Astrocyte (in vitro differentiated cells and primary cell): Measurements from ENCODE around the gene TEKT2. TPM values are rescaled to one million over a fixed set of nuclear protein-coding genes. Genes with fewer than 3 reads are reported as not detected.

ENCODE experiments used
- DNase-seq: peaks from one replicate; pipeline ENCODE4 v3.0.0-alpha.2; 2010; ENCODE audit warnings: low read depth
- FAIRE-seq: peaks from 2 replicates; lab custom pipeline; 2011; peaks lifted over from hg19 to GRCh38; lab: Jason Lieb, UNC
- H2AFZ ChIP-seq: 2 replicates; pipeline ENCODE4 v1.6.0; 2012; ENCODE audit warnings: low read depth, low read length, inconsistent platforms
- H3K27ac ChIP-seq: 2 replicates; pipeline ENCODE4 v1.5.1; 2011; ENCODE audit warnings: low read depth, low read length, inconsistent platforms
- H3K27me3 ChIP-seq: 2 replicates; pipeline ENCODE4 v1.6.0; 2011; ENCODE audit warnings: low read length, inconsistent platforms; ENCODE audit not compliant: insufficient read depth
- H3K36me3 ChIP-seq: 2 replicates; pipeline ENCODE4 v1.5.1; 2011; ENCODE audit warnings: low read length, inconsistent platforms; ENCODE audit not compliant: insufficient read depth
- H3K4me1 ChIP-seq: 2 replicates; pipeline ENCODE4 v1.5.1; 2011; ENCODE audit warnings: low read length, inconsistent platforms; ENCODE audit not compliant: insufficient read depth
- H3K4me2 ChIP-seq: 2 replicates; pipeline ENCODE4 v1.6.0; 2012; ENCODE audit warnings: low read length, inconsistent platforms
- H3K4me3 ChIP-seq: 2 replicates; pipeline ENCODE4 v1.5.1; 2011; ENCODE audit warnings: low read depth, mild to moderate bottlenecking, low read length, inconsistent platforms; ENCODE audit not compliant: insufficient read depth
- H3K79me2 ChIP-seq: 2 replicates; pipeline ENCODE4 v1.6.0; 2012; ENCODE audit warnings: mild to moderate bottlenecking, low read length, inconsistent platforms; ENCODE audit not compliant: insufficient read depth
- H3K9ac ChIP-seq: 2 replicates; pipeline ENCODE4 v1.6.0; 2012; ENCODE audit warnings: mild to moderate bottlenecking, low read length, inconsistent platforms
- H3K9me3 ChIP-seq: 2 replicates; pipeline ENCODE4 v1.5.1; 2012; ENCODE audit warnings: low read depth, mild to moderate bottlenecking, low read length, inconsistent platforms; ENCODE audit not compliant: insufficient read depth
- H4K20me1 ChIP-seq: 2 replicates; pipeline ENCODE4 v1.6.0; 2012; ENCODE audit warnings: low read length, inconsistent platforms; ENCODE audit not compliant: insufficient read depth
- H3K27ac Mint-ChIP-seq: one replicate; pipeline ENCODE4 v1.8.0; 2021; ENCODE audit warnings: mild to moderate bottlenecking, mixed read lengths; ENCODE audit not compliant: unreplicated experiment
- H3K27me3 Mint-ChIP-seq: one replicate; pipeline ENCODE4 v1.8.0; 2021; ENCODE audit warnings: low read depth, mixed read lengths; ENCODE audit not compliant: unreplicated experiment
- H3K36me3 Mint-ChIP-seq: one replicate; pipeline ENCODE4 v1.8.0; 2021; ENCODE audit warnings: low read depth, mixed read lengths; ENCODE audit not compliant: unreplicated experiment
- H3K4me1 Mint-ChIP-seq: one replicate; pipeline ENCODE4 v1.8.0; 2021; ENCODE audit warnings: low read depth, mixed read lengths; ENCODE audit not compliant: unreplicated experiment
- H3K4me3 Mint-ChIP-seq: one replicate; pipeline ENCODE4 v1.8.0; 2021; ENCODE audit warnings: mild to moderate bottlenecking, moderate library complexity, mixed read lengths; ENCODE audit not compliant: unreplicated experiment
- H3K9me3 Mint-ChIP-seq: one replicate; pipeline ENCODE4 v1.8.0; 2021; ENCODE audit warnings: mild to moderate bottlenecking, mixed read lengths; ENCODE audit not compliant: unreplicated experiment
- EZH2 ChIP-seq: IDR thresholded peaks from 2 replicates; pipeline ENCODE4 v1.6.1; 2012; ENCODE audit warnings: mild to moderate bottlenecking, low read length, inconsistent platforms; ENCODE audit not compliant: insufficient read depth
- total RNA-seq: library from RNA; stranded (reverse); gene quantifications from 2 replicates; pipeline ENCODE4 v1.2.1, GENCODE V29; 2021
- TF ChIP-seq, protein P1 (sequence below): IDR thresholded peaks from 2 replicates; pipeline ENCODE4 v1.5.1; 2011; ENCODE audit warnings: low read depth, mild to moderate bottlenecking, inconsistent platforms, low read length, moderate library complexity; ENCODE audit not compliant: insufficient read depth

Gene TEKT2
- total RNA-seq, 1 donor from 2014 or later, result 0.39 TPM

GRCh38 chr1:36100376-36100775 is 16.5 kb downstream of the TEKT2 start:
- FAIRE-seq, result no peak
- no peak for DNase-seq
- no peak overlapping the region for H3K27ac ChIP-seq
- no peak overlapping the region for H3K4me3 ChIP-seq
- H3K9me3 ChIP-seq, result no peaks in the 10 kb centered on the region
- H3K36me3 ChIP-seq, result peaks cover 3% of the 10 kb centered on the region
- no peaks in the 10 kb centered on the region for H3K79me2 ChIP-seq
- H3K27me3 Mint-ChIP-seq, result no peaks in the 10 kb centered on the region
- no peaks in the 10 kb centered on the region for H3K27me3 ChIP-seq
- H4K20me1 ChIP-seq, result peaks cover 6% of the 10 kb centered on the region
- H3K9ac ChIP-seq, result no peak overlapping the region
- H3K4me1 ChIP-seq, result no peaks in the 10 kb centered on the region
- no peak overlapping the region for H3K4me3 Mint-ChIP-seq
- H3K36me3 Mint-ChIP-seq, result peaks cover 4% of the 10 kb centered on the region
- no peak for TF ChIP-seq EZH2
- TF ChIP-seq, protein P1, sequence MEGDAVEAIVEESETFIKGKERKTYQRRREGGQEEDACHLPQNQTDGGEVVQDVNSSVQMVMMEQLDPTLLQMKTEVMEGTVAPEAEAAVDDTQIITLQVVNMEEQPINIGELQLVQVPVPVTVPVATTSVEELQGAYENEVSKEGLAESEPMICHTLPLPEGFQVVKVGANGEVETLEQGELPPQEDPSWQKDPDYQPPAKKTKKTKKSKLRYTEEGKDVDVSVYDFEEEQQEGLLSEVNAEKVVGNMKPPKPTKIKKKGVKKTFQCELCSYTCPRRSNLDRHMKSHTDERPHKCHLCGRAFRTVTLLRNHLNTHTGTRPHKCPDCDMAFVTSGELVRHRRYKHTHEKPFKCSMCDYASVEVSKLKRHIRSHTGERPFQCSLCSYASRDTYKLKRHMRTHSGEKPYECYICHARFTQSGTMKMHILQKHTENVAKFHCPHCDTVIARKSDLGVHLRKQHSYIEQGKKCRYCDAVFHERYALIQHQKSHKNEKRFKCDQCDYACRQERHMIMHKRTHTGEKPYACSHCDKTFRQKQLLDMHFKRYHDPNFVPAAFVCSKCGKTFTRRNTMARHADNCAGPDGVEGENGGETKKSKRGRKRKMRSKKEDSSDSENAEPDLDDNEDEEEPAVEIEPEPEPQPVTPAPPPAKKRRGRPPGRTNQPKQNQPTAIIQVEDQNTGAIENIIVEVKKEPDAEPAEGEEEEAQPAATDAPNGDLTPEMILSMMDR, result no peak
- no peak overlapping the region for H3K27ac Mint-ChIP-seq
- peaks cover 2% of the 10 kb centered on the region for H3K4me1 Mint-ChIP-seq
- H3K4me2 ChIP-seq, result no peak overlapping the region
- no peak overlapping the region for H2AFZ ChIP-seq
- no peaks in the 10 kb centered on the region for H3K9me3 Mint-ChIP-seq

DNA sequence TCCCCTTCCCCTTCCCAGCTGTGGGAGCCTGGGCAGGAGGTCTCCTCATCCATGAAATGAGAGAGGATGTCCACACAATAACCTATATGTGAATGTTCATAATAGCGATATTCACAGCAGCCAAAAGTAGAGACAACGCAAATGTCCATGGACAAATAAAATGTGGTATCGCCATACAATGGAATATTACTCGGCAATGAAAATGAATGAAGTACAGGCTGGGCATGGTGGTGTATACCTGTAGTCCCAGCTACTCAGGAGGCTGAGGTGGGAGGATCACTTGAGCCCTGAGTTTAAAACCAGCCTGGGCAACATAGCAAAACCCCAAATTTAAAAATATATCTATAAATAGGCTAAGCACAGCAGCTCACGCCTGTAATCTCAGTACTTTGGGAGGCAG is 17.7 kb downstream of the TEKT2 start:
- Histone ChIP-seq H3K36me3 (no peaks in the 10 kb centered on the region), H4K20me1 (no peaks in the 10 kb centered on the region), H2AFZ (no peak overlapping the region), H3K79me2 (no peaks in the 10 kb centered on the region), H3K9ac (no peak overlapping the region), H3K4me2 (no peak overlapping the region), H3K4me3 (no peak overlapping the region), H3K9me3 (no peaks in the 10 kb centered on the region), H3K27me3 (no peaks in the 10 kb centered on the region), H3K27ac (no peak overlapping the region), H3K4me1 (no peaks in the 10 kb centered on the region)
- Mint-ChIP-seq H3K4me3 (no peak overlapping the region), H3K4me1 (peaks cover 2% of the 10 kb centered on the region), H3K9me3 (no peaks in the 10 kb centered on the region), H3K27me3 (no peaks in the 10 kb centered on the region), H3K36me3 (peaks cover 1% of the 10 kb centered on the region), H3K27ac (no peak overlapping the region)
- DNase-seq (no peak), FAIRE-seq (no peak)
- TF ChIP-seq, protein P1, result no peak
- no peak for TF ChIP-seq EZH2

- Mint-ChIP-seq H3K27ac (no peak overlapping the region), H3K9me3 (peaks cover 1% of the 10 kb centered on the region), H3K27me3 (peaks cover 5% of the 10 kb centered on the region), H3K4me1 (peaks cover 22% of the 10 kb centered on the region), H3K36me3 (no peaks in the 10 kb centered on the region), H3K4me3 (no peak overlapping the region)
- Histone ChIP-seq H3K4me1 (peaks cover 23% of the 10 kb centered on the region), H4K20me1 (no peaks in the 10 kb centered on the region), H3K27me3 (no peaks in the 10 kb centered on the region), H3K79me2 (no peaks in the 10 kb centered on the region), H3K9me3 (no peaks in the 10 kb centered on the region), H2AFZ (no peak overlapping the region), H3K36me3 (no peaks in the 10 kb centered on the region), H3K27ac (no peak overlapping the region), H3K9ac (no peak overlapping the region), H3K4me3 (no peak overlapping the region), H3K4me2 (no peak overlapping the region)
- DNase-seq (no peak), FAIRE-seq (no peak)
- TF ChIP-seq, protein P1, result no peak
- TF ChIP-seq EZH2, result no peak
These were observed 22.4 kb downstream of the TEKT2 start for GRCh38 chr1:36106269-36106668.
